ENCODE results near the gene MACROD1.

DNA sequence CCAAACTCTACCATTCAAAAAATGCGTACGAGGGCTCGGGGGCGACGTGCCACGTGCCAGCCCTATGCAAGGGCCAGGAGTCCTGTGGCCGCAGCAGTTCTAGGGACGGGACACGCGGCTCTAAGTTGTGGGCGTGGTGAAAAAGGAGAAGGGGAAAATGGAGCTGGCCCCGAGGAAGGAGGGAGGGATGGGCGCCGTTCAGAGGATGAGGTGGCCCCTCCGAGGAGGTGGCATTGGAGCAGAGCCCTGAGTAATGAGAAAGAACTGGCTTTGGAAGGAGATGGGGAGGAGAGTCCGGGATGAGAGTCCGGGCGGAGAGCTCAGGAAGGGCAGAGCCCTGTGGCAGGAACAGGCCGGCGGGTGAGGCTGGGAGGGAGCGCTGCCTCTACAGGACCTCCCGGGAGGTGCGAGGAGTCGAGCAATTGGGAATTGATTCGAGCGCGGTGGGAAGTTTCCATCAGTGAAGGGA, 158.7 kb downstream of the MACROD1 start:
- no peak for TF ChIP-seq POLR2A (IDR thresholded peaks at IDR 0.05; ENCODE audit: low read depth)
- TF ChIP-seq, protein P1, sequence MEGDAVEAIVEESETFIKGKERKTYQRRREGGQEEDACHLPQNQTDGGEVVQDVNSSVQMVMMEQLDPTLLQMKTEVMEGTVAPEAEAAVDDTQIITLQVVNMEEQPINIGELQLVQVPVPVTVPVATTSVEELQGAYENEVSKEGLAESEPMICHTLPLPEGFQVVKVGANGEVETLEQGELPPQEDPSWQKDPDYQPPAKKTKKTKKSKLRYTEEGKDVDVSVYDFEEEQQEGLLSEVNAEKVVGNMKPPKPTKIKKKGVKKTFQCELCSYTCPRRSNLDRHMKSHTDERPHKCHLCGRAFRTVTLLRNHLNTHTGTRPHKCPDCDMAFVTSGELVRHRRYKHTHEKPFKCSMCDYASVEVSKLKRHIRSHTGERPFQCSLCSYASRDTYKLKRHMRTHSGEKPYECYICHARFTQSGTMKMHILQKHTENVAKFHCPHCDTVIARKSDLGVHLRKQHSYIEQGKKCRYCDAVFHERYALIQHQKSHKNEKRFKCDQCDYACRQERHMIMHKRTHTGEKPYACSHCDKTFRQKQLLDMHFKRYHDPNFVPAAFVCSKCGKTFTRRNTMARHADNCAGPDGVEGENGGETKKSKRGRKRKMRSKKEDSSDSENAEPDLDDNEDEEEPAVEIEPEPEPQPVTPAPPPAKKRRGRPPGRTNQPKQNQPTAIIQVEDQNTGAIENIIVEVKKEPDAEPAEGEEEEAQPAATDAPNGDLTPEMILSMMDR (IDR thresholded peaks at IDR 0.05): no peak
- no peak for TF ChIP-seq POLR2AphosphoS5 (IDR thresholded peaks at IDR 0.05)
- no peak for TF ChIP-seq EP300 (IDR thresholded peaks at IDR 0.05)

All from esophagus muscularis mucosa (tissue), 4 donors.